K562 (cell line): ENCODE measurements around the gene ANKMY2. TPM values are rescaled to one million over a fixed set of nuclear protein-coding genes. Genes with fewer than 3 reads are reported as not detected.

Source experiments
- BCL6 ChIP-seq: fragments of 250-450 bp; sonication (Bioruptor Pico); IDR thresholded peaks from 2 replicates; pipeline ENCODE4 v1.4.0; 2020
- BRD4 ChIP-seq: fragments of 200-600 bp; sonication (generic); IDR thresholded peaks from 2 replicates; pipeline ENCODE4 v1.6.1; 2017; ENCODE audit warnings: inconsistent platforms
- CC2D1A ChIP-seq: fragments of 450-650 bp; IDR thresholded peaks from 2 replicates; pipeline ENCODE4 v1.6.1; 2017; ENCODE audit warnings: mild to moderate bottlenecking
- ETV5 ChIP-seq: sonication (generic); formaldehyde crosslinking; IDR thresholded peaks from 2 replicates; pipeline ENCODE4 v1.4.0; 2020; ENCODE audit warnings: low read depth, mild to moderate bottlenecking, missing genetic modification reagents
- HDGF ChIP-seq: fragments of 450-650 bp; IDR thresholded peaks from 2 replicates; pipeline ENCODE4 v1.6.1; 2016
- PCBP1 ChIP-seq: fragments of 200-400 bp; formaldehyde crosslinking; IDR thresholded peaks from 2 replicates; pipeline ENCODE4 v1.6.1; 2018; ENCODE audit warnings: mild to moderate bottlenecking, low read depth, low read length; ENCODE audit not compliant: poor library complexity, severe bottlenecking
- POLR2G ChIP-seq: fragments of 200-400 bp; formaldehyde crosslinking; IDR thresholded peaks from 2 replicates; pipeline ENCODE4 v1.6.1; 2017; ENCODE audit warnings: low read depth, mild to moderate bottlenecking, antibody characterized with exemption, low read length, moderate library complexity
- RBM17 ChIP-seq: fragments of 200-400 bp; formaldehyde crosslinking; IDR thresholded peaks from 2 replicates; pipeline ENCODE4 v1.6.1; 2017; ENCODE audit warnings: low read depth, mild to moderate bottlenecking, low read length, borderline replicate concordance
- SMAD1 ChIP-seq: fragments of 150-350 bp; IDR thresholded peaks from 2 replicates; pipeline ENCODE4 v1.6.1; 2014; ENCODE audit warnings: low read length, low read depth; ENCODE audit not compliant: partially characterized antibody
- SRSF3 ChIP-seq: fragments of 200-400 bp; formaldehyde crosslinking; IDR thresholded peaks from 2 replicates; pipeline ENCODE4 v1.6.1; 2016; ENCODE audit warnings: mild to moderate bottlenecking, low read length, moderate library complexity; ENCODE audit not compliant: insufficient read depth
- TCF7L2 ChIP-seq: fragments of 150-350 bp; IDR thresholded peaks from 2 replicates; pipeline ENCODE4 v1.6.1; 2016; ENCODE audit warnings: low read depth, mild to moderate bottlenecking, low read length, moderate library complexity
- ZNF263 ChIP-seq: sonication (generic); formaldehyde crosslinking; IDR thresholded peaks from 2 replicates; pipeline ENCODE4 v1.8.0; 2022; ENCODE audit warnings: mild to moderate bottlenecking, missing genetic modification reagents, borderline replicate concordance
- polyA plus RNA-seq, 8 experiments: library from polyadenylated mRNA; depleted of rRNA in 4 of 8; stranded (reverse) in 5 of 8; unstranded in 3 of 8; fragments of >200 nt; fragmentation: Nextera tagmentation in 2 of 8; fragmentation: Illumina TruSeq in 1 of 8; extraction: Ambion mirVana in 2 of 8; extraction: Trizol in 1 of 8; gene quantifications; 2 replicates each; pipeline versions ENCODE4 v1.2.1 to v1.2.3, GENCODE V29; 2011 to 2014; ENCODE audit warnings: inconsistent platforms in 1 of 8, missing spikeins in 1 of 8
- total RNA-seq, 7 experiments: library from RNA; depleted of rRNA in 6 of 7; stranded (reverse); fragments of >200 nt in 6 of 7; fragmentation: Illumina TruSeq in 2 of 7; extraction: Trizol in 2 of 7; gene quantifications; 2 replicates each; pipeline versions ENCODE4 v1.2.1 to v1.2.3, GENCODE V29; 2011 to 2021; ENCODE audit warnings: low replicate concordance in 1 of 7
- TF ChIP-seq, protein P1 (sequence below): fragments of 250-450 bp; sonication (Bioruptor Pico); IDR thresholded peaks from 2 replicates; pipeline ENCODE4 v1.4.0; 2020; ENCODE audit warnings: mild to moderate bottlenecking, moderate library complexity, borderline replicate concordance
- TF ChIP-seq, protein P2 (sequence below): sonication (generic); formaldehyde crosslinking; IDR thresholded peaks from 2 replicates; pipeline ENCODE4 v1.8.0; 2022; ENCODE audit warnings: missing genetic modification reagents, mild to moderate bottlenecking, borderline replicate concordance
- TF ChIP-seq, protein P3 (sequence below): fragments of 450-650 bp; IDR thresholded peaks from 2 replicates; pipeline ENCODE4 v1.6.1; 2016; ENCODE audit warnings: low read depth, mild to moderate bottlenecking, moderate library complexity
- TF ChIP-seq, protein P4 (sequence below): fragments of 450-650 bp; conservative IDR thresholded peaks from 2 replicates; pipeline ENCODE4 v1.6.1; 2016; ENCODE audit warnings: missing genetic modification characterization, low read depth, mild to moderate bottlenecking, control low read depth, missing compliant biosample characterization
- TF ChIP-seq, protein P5 (sequence below): fragments of 450-650 bp; IDR thresholded peaks from 2 replicates; pipeline ENCODE4 v1.7.0; 2016; ENCODE audit warnings: borderline replicate concordance
- TF ChIP-seq, protein P6 (sequence below): IDR thresholded peaks from 2 replicates; pipeline ENCODE4 v1.6.1; 2014; ENCODE audit warnings: antibody characterized with exemption

The ANKMY2 gene
- total and polyA plus RNA-seq, 9 of the 15 experiments (the other 6 are each of a cell fraction or from before 2014, with no cell fraction given), result 38.9 to 71.5 (median 48.8) TPM

DNA sequence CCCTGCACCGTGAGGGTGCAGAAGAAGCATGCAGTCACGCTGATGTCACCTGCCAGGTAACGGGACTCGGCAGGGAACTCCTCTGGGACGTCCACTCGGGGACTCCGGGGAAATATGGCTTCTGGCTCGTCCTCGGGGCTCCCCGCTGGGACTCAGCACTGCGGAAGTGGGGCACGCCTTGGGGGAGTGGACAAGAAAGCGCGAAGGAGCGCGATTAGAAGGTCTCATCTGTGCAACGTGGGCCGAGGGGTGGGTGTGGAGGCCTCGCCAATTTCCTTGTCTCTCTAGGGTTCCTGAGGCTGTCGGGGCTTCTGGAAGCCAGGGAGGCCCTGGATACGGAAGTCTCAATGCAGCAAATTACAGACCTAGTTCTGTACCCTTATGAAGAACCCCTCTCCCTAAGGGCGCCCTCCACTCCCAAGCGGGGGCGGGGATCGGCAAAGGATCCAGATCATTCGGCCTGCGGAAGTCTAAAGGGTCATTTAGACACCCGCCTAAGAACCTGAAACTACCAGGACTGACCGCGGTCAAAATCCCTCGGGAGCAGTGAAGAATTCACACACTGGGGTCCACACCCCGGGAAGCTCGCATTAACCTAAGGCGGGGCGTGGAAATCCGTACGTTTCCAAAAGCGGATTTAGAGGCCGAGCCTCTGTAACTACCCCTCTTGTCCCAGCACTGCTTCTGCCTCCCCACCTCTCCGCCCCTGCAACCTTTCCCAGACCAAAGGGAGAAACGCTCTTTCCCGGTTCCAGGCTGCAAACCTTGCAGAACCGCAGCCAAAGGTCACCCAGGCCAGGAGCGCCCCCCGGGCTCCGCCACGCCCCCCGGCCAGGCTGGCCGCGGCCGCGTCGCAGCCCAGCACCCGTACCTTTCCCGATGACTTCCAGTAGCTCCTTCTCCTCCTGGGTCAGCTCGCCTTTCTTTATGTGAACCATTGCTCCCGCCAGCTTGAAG lies 640 bp downstream of the ANKMY2 start (continued):
- TF ChIP-seq, protein P1, sequence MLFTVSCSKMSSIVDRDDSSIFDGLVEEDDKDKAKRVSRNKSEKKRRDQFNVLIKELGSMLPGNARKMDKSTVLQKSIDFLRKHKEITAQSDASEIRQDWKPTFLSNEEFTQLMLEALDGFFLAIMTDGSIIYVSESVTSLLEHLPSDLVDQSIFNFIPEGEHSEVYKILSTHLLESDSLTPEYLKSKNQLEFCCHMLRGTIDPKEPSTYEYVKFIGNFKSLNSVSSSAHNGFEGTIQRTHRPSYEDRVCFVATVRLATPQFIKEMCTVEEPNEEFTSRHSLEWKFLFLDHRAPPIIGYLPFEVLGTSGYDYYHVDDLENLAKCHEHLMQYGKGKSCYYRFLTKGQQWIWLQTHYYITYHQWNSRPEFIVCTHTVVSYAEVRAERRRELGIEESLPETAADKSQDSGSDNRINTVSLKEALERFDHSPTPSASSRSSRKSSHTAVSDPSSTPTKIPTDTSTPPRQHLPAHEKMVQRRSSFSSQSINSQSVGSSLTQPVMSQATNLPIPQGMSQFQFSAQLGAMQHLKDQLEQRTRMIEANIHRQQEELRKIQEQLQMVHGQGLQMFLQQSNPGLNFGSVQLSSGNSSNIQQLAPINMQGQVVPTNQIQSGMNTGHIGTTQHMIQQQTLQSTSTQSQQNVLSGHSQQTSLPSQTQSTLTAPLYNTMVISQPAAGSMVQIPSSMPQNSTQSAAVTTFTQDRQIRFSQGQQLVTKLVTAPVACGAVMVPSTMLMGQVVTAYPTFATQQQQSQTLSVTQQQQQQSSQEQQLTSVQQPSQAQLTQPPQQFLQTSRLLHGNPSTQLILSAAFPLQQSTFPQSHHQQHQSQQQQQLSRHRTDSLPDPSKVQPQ (CRISPR knock-in tag), result no peak
- no peak for TF ChIP-seq SMAD1
- peak; percentile 85 for TF ChIP-seq ETV5
- TF ChIP-seq, protein P2, sequence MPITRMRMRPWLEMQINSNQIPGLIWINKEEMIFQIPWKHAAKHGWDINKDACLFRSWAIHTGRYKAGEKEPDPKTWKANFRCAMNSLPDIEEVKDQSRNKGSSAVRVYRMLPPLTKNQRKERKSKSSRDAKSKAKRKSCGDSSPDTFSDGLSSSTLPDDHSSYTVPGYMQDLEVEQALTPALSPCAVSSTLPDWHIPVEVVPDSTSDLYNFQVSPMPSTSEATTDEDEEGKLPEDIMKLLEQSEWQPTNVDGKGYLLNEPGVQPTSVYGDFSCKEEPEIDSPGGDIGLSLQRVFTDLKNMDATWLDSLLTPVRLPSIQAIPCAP (CRISPR knock-in tag), result no peak
- TF ChIP-seq, protein P3, sequence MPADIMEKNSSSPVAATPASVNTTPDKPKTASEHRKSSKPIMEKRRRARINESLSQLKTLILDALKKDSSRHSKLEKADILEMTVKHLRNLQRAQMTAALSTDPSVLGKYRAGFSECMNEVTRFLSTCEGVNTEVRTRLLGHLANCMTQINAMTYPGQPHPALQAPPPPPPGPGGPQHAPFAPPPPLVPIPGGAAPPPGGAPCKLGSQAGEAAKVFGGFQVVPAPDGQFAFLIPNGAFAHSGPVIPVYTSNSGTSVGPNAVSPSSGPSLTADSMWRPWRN, result no peak
- no peak for TF ChIP-seq HDGF
- no peak for TF ChIP-seq BRD4
- TF ChIP-seq, protein P4, sequence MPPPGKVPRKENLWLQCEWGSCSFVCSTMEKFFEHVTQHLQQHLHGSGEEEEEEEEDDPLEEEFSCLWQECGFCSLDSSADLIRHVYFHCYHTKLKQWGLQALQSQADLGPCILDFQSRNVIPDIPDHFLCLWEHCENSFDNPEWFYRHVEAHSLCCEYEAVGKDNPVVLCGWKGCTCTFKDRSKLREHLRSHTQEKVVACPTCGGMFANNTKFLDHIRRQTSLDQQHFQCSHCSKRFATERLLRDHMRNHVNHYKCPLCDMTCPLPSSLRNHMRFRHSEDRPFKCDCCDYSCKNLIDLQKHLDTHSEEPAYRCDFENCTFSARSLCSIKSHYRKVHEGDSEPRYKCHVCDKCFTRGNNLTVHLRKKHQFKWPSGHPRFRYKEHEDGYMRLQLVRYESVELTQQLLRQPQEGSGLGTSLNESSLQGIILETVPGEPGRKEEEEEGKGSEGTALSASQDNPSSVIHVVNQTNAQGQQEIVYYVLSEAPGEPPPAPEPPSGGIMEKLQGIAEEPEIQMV (tag), result no peak
- TF ChIP-seq, protein P5, sequence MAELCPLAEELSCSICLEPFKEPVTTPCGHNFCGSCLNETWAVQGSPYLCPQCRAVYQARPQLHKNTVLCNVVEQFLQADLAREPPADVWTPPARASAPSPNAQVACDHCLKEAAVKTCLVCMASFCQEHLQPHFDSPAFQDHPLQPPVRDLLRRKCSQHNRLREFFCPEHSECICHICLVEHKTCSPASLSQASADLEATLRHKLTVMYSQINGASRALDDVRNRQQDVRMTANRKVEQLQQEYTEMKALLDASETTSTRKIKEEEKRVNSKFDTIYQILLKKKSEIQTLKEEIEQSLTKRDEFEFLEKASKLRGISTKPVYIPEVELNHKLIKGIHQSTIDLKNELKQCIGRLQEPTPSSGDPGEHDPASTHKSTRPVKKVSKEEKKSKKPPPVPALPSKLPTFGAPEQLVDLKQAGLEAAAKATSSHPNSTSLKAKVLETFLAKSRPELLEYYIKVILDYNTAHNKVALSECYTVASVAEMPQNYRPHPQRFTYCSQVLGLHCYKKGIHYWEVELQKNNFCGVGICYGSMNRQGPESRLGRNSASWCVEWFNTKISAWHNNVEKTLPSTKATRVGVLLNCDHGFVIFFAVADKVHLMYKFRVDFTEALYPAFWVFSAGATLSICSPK, result no peak
- TF ChIP-seq PCBP1, result no peak
- TF ChIP-seq TCF7L2, result no peak
- TF ChIP-seq RBM17, result no peak
- peak; percentile 61 for TF ChIP-seq POLR2G
- no peak for TF ChIP-seq ZNF263 (CRISPR knock-in tag)
- no peak for TF ChIP-seq SRSF3
- TF ChIP-seq CC2D1A, result no peak
- no peak for TF ChIP-seq BCL6 (CRISPR knock-in tag)
- TF ChIP-seq, protein P6, sequence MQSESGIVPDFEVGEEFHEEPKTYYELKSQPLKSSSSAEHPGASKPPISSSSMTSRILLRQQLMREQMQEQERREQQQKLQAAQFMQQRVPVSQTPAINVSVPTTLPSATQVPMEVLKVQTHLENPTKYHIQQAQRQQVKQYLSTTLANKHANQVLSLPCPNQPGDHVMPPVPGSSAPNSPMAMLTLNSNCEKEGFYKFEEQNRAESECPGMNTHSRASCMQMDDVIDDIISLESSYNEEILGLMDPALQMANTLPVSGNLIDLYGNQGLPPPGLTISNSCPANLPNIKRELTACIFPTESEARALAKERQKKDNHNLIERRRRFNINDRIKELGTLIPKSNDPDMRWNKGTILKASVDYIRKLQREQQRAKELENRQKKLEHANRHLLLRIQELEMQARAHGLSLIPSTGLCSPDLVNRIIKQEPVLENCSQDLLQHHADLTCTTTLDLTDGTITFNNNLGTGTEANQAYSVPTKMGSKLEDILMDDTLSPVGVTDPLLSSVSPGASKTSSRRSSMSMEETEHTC, result no peak
